Ishikawa (cell line): ENCODE measurements around the gene SLC47A1.

ENCODE experiments used
- CEBPB ChIP-seq: IDR thresholded peaks from 2 replicates; pipeline ENCODE4 v1.6.1; 2012
- CREB1 ChIP-seq: IDR thresholded peaks from 2 replicates; pipeline ENCODE4 v1.6.1; 2012; ENCODE audit warnings: low read depth
- EGR1 ChIP-seq: IDR thresholded peaks from 2 replicates; pipeline ENCODE4 v1.6.1; 2012
- EP300 ChIP-seq: IDR thresholded peaks from 2 replicates; pipeline ENCODE4 v1.6.1; 2012; ENCODE audit warnings: borderline replicate concordance
- FOXM1 ChIP-seq: IDR thresholded peaks from 2 replicates; pipeline ENCODE4 v1.6.1; 2012; ENCODE audit warnings: low read depth, borderline replicate concordance
- MAX ChIP-seq: IDR thresholded peaks from 2 replicates; pipeline ENCODE4 v1.6.1; 2012
- NFIC ChIP-seq: IDR thresholded peaks from 2 replicates; pipeline ENCODE4 v1.6.1; 2012
- RAD21 ChIP-seq: IDR thresholded peaks from 2 replicates; pipeline ENCODE4 v1.6.1; 2012; ENCODE audit warnings: low read depth
- REST ChIP-seq: IDR thresholded peaks from 2 replicates; pipeline ENCODE4 v1.6.1; 2012; ENCODE audit warnings: low read depth, mild to moderate bottlenecking
- TAF1 ChIP-seq: IDR thresholded peaks from 2 replicates; pipeline ENCODE4 v1.6.1; 2012; ENCODE audit warnings: low read depth, mild to moderate bottlenecking
- TCF12 ChIP-seq: IDR thresholded peaks from 2 replicates; pipeline ENCODE4 v1.6.1; 2012; ENCODE audit warnings: low read depth
- USF1 ChIP-seq: IDR thresholded peaks from 2 replicates; pipeline ENCODE4 v1.6.1; 2012
- YY1 ChIP-seq: IDR thresholded peaks from 2 replicates; pipeline ENCODE4 v1.6.1; 2012; ENCODE audit warnings: low read depth
- ZBTB7A ChIP-seq: IDR thresholded peaks from 2 replicates; pipeline ENCODE4 v1.6.1; 2012; ENCODE audit warnings: low read depth

- TF ChIP-seq EP300 (no peak), TAF1 (no peak), CEBPB (no peak), MAX (no peak), FOXM1 (no peak), USF1 (no peak), EGR1 (no peak), REST (no peak), CREB1 (no peak), RAD21 (no peak), NFIC (no peak), ZBTB7A (no peak), TCF12 (no peak), YY1 (no peak)
Observed at GRCh38 chr17:19573075-19573474, 39.4 kb downstream of the SLC47A1 start.
